GM12874 (cell line): ENCODE data around the gene CABP1.

Experiments
- TF ChIP-seq, protein P1 (sequence below): IDR thresholded peaks from 2 replicates; pipeline ENCODE4 v1.5.1; 2011; ENCODE audit warnings: low read depth, mild to moderate bottlenecking, control low read depth, low read length, moderate library complexity; ENCODE audit not compliant: insufficient read depth

Gene CABP1

DNA sequence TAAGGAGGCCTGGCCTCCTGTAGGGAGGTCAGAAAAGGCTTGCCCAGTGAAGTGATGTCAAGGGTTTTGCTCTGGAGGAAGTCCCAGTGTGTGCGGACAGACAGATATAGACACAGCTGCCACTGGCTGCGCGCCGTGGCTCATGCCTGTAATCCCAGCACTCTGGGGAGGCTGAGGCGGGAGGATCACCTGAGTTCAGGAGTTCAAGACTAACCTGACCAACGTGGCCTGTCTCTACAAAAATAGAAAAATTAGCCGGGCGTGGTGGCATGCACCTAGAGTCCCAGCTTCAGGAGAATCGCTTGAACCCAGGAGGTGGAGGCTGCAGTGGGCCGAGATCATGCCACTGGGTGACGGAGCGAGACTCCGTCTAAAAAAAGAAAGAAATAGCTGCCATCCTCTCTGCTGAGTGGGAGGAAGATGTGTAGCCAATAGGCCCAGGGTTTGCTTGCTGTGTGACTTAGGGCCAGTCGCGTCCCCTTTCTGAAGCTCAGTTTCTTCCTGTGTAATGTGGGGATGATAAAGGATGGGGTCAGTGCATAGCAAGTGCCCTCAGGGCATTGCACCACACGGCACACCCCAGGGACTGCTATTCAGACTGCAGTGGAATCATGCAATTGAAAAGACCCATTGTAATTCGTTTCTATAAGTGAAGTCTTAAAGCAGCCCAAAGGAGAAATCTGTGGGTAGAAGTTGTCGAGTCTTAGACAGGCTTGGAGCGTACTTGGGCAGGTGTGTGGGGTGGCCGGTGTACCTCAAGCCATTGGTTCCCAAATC, 27.9 kb downstream of the CABP1 start:
- TF ChIP-seq, protein P1, sequence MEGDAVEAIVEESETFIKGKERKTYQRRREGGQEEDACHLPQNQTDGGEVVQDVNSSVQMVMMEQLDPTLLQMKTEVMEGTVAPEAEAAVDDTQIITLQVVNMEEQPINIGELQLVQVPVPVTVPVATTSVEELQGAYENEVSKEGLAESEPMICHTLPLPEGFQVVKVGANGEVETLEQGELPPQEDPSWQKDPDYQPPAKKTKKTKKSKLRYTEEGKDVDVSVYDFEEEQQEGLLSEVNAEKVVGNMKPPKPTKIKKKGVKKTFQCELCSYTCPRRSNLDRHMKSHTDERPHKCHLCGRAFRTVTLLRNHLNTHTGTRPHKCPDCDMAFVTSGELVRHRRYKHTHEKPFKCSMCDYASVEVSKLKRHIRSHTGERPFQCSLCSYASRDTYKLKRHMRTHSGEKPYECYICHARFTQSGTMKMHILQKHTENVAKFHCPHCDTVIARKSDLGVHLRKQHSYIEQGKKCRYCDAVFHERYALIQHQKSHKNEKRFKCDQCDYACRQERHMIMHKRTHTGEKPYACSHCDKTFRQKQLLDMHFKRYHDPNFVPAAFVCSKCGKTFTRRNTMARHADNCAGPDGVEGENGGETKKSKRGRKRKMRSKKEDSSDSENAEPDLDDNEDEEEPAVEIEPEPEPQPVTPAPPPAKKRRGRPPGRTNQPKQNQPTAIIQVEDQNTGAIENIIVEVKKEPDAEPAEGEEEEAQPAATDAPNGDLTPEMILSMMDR, result no peak

DNA sequence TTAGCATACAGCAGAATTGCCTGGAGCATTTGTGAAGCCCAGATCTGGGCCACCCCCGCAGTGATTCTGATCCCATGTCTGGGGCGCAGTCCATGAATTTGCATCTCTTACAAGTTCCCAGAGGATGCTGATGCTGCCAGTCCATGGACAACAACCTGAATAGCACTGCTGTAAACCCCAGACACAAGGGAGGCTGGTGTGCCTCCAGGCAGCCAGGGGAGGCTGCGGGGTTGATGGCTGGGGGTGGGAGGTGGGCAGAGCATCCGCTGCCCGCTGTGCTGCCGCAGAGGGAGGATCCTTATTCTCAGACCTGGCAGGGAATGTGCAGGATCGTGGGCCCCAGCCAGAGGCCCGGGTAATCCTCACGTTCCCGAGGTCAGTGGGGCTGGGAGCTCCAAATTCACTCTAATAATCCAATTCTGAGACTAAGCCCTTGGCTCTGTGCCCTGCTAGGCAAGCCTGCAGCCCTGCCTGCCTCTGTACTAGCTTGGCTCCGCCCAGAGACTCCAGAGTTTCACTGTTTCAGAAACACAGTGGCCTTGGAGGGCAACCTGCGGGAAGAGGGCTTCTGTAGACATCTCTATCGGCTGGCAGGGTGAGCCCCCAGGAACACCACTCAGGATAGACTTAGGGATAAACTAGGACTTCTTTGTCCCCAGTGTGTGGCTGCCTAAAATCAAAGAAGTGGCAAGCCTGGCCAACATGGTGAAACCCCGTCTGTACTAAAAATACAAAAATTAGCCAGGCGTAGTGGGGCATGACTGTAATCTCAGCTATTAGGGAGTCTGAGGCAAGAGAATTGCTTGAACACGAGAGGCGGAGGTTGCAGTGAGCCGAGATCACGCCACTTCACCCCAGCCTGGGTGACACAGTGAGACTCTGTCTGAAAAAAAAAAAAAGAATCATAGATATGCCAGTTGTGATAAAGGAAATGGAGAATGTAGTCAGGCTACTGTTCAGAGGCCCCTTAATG, 28.7 kb downstream of the CABP1 start:
- TF ChIP-seq, protein P1, result no peak

DNA sequence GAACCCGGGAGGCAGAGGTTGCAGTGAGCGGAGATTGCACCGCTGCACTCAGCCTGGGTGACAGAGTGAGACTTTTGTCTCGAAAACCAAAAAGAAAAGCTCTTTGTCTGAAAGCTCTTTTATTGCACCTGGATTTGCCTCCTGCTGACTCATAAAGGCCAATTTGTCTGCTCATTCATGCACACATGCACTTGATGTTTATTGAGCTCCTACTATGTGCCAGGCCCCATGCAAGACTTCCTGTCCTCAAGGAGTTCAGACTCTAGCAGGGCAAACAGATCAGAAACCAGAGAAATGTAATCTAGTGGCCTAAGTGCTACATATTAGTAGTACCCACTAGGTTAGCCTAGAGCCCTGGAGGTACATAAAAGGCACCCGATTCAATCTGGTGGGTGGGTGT, 30.2 kb downstream of the CABP1 start:
- TF ChIP-seq, protein P1, result no peak

DNA sequence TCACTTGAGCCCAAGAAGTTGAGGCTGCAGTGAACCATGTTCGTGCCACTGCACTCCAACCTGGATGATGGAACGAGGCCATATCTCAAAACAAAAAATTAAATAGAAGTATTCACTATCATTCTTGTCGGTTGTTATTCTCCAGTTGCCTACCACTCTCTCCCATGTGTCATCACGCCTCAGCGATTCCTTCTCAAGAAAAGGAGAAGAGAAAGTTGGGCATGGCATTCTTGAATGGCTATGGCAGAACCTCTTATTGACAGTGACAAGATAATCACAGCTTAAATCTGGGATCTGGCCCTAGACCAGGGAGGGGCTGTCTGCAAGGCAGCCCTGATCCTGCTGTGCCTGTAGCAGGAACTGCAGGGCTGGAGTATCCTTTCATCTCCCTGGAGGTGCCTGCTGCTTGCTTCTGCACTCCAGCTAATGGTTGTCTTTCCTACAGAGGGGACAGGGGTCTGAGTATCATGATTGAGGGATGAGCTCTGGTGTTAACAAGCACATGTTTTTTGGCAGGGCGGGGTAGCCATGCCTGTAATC, 33.7 kb downstream of the CABP1 start:
- TF ChIP-seq, protein P1, result no peak

DNA sequence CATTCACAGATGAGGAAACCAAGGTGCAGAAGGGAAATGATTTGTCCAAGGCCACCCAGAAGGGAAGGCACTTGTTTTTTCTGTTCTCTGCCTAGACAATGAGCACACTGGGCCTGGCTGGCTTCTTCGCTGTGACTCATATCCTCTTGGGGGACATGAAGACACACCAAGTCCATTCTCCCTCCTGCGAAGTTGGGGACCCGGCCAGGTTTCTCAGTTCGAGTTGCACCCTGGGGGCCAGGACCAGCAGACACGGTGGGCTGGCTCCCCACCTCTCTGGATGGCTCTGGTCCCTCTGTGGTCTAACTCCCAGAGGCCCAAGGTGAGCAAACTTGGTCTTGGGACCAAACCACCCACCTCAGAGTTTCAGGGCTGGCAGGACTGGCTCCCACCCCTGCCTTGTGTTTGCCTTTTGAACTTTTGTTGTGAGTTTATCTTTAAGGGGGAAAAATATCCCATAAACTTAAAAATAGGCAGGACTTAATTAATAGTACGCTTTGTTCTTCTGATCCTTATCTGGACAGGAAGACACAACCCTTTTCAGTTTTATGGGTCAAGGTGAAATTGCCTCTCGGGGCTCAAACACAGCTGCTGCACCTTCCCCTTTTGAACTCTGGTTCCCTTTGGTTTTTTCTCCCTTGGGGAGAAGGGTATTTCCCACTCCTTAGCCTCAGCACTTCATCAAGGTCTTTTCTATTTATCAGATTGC, 37.5 kb downstream of the CABP1 start:
- TF ChIP-seq, protein P1, result no peak

DNA sequence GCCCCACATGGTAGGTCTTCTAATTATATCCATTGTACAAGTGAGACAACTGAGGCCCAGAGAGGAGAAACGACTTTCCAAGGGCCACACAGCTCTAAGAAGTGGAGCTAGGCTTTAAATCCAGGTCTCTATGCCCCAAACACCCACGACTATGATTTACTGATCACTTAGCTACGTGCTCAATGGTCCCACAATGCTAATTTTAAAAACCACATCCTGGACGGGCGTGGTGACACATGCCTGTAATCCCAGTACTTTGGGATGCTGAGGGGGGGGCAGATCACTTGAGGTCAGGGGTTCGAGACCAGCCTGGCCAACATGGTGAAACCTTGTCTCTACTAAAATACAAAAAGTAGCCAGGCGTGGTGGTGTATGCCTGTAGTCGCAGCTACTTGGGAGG, 38.1 kb downstream of the CABP1 start:
- TF ChIP-seq, protein P1, result no peak

DNA sequence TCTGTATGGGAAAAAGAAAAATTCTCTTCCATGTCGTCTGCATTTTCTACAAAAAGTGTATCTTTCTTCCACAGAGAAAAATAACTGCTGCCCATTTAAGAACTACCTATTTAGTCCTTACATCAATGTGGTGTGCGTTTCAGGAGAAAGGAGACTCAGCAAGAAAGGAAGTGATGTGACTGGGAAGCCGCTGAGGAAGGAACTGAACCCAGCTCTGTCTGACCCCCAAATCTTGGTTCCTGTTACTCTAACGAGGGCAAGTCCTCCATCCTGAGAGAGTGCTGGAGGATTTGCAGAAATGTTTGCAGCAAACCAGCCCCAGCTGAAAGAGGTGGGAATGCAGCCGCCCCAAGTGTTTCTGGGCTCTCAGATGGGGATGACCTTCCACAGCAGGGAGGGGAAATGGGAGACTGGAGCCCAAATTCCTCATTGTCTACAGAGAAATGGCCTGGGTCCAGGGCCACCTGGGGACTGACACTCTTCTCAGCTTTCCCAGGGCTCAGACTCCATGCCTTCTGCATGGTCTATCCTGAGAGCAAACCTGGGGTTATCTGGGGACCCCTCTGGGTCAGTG, 39.8 kb downstream of the CABP1 start:
- TF ChIP-seq, protein P1, result no peak
